Measurements from ENCODE around the gene GYS2. TPM values are rescaled to one million over a fixed set of nuclear protein-coding genes. Genes with fewer than 3 reads are reported as not detected.
A peak's percentile ranks its signal among the peaks of the same experiment; 100 is the strongest.

The GYS2 gene
- total and polyA plus RNA-seq, 2 of the 4 experiments (the other 2 are of a cell fraction) = not detected

DNA sequence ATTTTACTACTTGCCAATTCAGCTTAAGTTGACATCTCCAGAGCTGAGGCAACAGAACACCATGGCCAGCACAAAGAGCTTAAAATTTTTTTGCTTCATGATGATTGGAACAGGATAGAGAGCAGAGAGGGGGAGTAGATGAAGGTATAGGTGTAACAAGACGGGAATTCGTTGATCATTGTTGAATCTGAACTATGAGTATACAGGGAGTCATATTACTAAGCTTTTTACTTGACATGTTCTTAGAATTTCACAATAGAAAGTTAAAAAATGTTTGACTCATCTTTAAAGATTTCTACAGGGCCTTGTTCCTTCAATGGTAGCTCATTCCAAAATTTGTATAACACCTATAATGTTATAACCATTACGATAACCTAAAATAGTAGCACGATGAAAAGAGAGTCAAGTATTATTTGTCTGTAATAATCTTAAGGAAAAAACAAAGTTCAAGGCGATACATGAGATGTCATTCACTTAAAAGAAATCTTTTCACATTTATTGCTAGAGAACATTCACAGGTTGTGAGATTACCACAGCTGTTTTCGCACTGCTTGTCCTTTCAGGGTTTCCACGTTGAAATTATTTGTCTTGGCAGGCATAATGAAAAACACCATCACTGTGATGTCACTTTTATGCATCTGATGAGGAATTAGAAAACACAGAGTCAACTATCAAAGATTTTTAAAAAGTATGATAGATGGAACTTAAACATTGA, 44.6 kb downstream of the GYS2 start:
- H4K5ac ChIP-seq (ENCODE audit: low read depth, low read length) = no peak overlapping the region
- ChIA-PET CTCF (no interaction called here), POLR2A (ENCODE audit: unreplicated experiment) (no interaction called here)
- H3K4me1 ChIP-seq (ENCODE audit: control insufficient read depth, insufficient read depth, low read length) = no peaks in the 10 kb centered on the region
- dilution Hi-C loops (cut with HindIII; ENCODE audit: low sequenced_read_pairs, unreplicated experiment) (no loop called here), in situ Hi-C loops (cut with MboI; ENCODE audit: low sequenced_read_pairs) (no loop called here), intact Hi-C loops (cut with micrococcal nuclease) (no loop called here)
- no peak overlapping the region for H3K9ac ChIP-seq (ENCODE audit: low read depth, low read length)
- WGBS, 2 experiments (ENCODE audit: extremely low coverage in 2 of 2, insufficient read length in 1 of 2) = no CpG with 5 or more reads among the region's 7 CpGs
- no peak overlapping the region for H2BK120ac ChIP-seq (ENCODE audit: low read depth, low read length)
- H3K4me3 ChIP-seq (ENCODE audit: insufficient read depth, low read depth, low read length) = no peak overlapping the region
- ATAC-seq (ENCODE audit: low read depth) = peak; percentile 42
- H3K27ac ChIP-seq (ENCODE audit: insufficient read depth, low read length) = no peak overlapping the region
- H3K79me1 ChIP-seq (ENCODE audit: low read depth in 1 of 2, low read length in 2 of 2) = no peaks in the 10 kb centered on the region
- no peaks in the 10 kb centered on the region for H3K9me1 ChIP-seq (ENCODE audit: insufficient read depth, low read length)
- no peak overlapping the region for H3K56ac ChIP-seq (ENCODE audit: extremely low read depth, insufficient read depth, low read length)
- H3K23ac ChIP-seq (ENCODE audit: low read depth, low read length) = no peak overlapping the region
- H2BK20ac ChIP-seq (ENCODE audit: low read depth, low read length) = no peak overlapping the region
- no peak overlapping the region for H2BK15ac ChIP-seq (ENCODE audit: low read depth, low read length)
- H2AK9ac ChIP-seq (replicated peaks; ENCODE audit: low read depth, low read length, poor library complexity) = no peak overlapping the region
- no peak overlapping the region for H4K8ac ChIP-seq (ENCODE audit: low read depth in 2 of 2, low read length in 2 of 2)
- H3K4ac ChIP-seq (ENCODE audit: low read depth, low read length) = no peak overlapping the region
- no peak overlapping the region for H2AFZ ChIP-seq (replicated peaks; ENCODE audit: low read length, poor library complexity)
- no peaks in the 10 kb centered on the region for H3K9me3 ChIP-seq (ENCODE audit: control insufficient read depth, insufficient read depth, low read length)
- no peak overlapping the region for H3K14ac ChIP-seq (replicated peaks; ENCODE audit: low read depth, low read length)
- peak; percentile 42; the same call in 1 of the 2 replicates for TF ChIP-seq CEBPB (IDR thresholded peaks at IDR 0.05; ENCODE audit: low read depth, low read length)
- no peak for TF ChIP-seq MAFK (IDR thresholded peaks at IDR 0.05; ENCODE audit: low read depth, low read length)
- H3K27me3 ChIP-seq (ENCODE audit: control insufficient read depth, insufficient read depth, low read length) = no peaks in the 10 kb centered on the region
- H2AK5ac ChIP-seq (ENCODE audit: low read depth, low read length) = no peak overlapping the region
- peak overlapping the region; percentile 3; the same call in 1 of the 2 replicates for H3K4me2 ChIP-seq (ENCODE audit: low read depth, low read length)
- H4K91ac ChIP-seq (ENCODE audit: insufficient read depth, low read depth, low read length) = no peak overlapping the region
- no peak overlapping the region for H3K18ac ChIP-seq (ENCODE audit: low read depth, low read length)
- DNase-seq = peak; percentile 53
- H2BK5ac ChIP-seq (ENCODE audit: low read depth, low read length, poor library complexity, severe bottlenecking) = no peak overlapping the region
- no TSS peak for BruUV-seq (replicated peaks)
- no peaks in the 10 kb centered on the region for H4K20me1 ChIP-seq (ENCODE audit: insufficient read depth, low read length)
- no peaks in the 10 kb centered on the region for H3K36me3 ChIP-seq (ENCODE audit: control insufficient read depth, insufficient read depth, low read length)

Data from IMR-90 (cell line).